HG03060 (cell line): ENCODE data around the gene RHOT2.

Experiments
- ATAC-seq: cut with Tn5 transposase; IDR thresholded peaks from one replicate; pipeline ENCODE4 v1.9.1; 2021; ENCODE audit warnings: low read depth, moderate number of reproducible peaks; ENCODE audit not compliant: unreplicated experiment

The RHOT2 gene

DNA sequence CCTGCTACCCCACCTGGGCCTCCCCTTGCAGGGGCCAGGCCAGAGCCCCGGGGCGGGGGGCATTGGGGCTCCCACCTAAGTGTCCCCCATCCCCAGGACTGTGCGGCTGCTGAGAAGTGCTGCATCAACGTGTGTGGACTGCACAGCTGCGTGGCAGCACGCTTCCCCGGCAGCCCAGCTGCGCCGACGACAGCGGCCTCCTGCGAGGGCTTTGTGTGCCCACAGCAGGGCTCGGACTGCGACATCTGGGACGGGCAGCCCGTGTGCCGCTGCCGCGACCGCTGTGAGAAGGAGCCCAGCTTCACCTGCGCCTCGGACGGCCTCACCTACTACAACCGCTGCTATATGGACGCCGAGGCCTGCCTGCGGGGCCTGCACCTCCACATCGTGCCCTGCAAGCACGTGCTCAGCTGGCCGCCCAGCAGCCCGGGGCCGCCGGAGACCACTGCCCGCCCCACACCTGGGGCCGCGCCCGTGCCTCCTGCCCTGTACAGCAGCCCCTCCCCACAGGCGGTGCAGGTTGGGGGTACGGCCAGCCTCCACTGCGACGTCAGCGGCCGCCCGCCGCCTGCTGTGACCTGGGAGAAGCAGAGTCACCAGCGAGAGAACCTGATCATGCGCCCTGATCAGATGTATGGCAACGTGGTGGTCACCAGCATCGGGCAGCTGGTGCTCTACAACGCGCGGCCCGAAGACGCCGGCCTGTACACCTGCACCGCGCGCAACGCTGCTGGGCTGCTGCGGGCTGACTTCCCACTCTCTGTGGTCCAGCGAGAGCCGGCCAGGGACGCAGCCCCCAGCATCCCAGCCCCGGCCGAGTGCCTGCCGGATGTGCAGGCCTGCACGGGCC is 35.2 kb upstream of the RHOT2 start:
- ATAC-seq: no peak

GRCh38 chr16:633336-634050 is 34.4 kb upstream of the RHOT2 start:
- ATAC-seq: no peak

- ATAC-seq: no peak
These were observed 33.8 kb upstream of the RHOT2 start for GRCh38 chr16:634051-634670.

DNA sequence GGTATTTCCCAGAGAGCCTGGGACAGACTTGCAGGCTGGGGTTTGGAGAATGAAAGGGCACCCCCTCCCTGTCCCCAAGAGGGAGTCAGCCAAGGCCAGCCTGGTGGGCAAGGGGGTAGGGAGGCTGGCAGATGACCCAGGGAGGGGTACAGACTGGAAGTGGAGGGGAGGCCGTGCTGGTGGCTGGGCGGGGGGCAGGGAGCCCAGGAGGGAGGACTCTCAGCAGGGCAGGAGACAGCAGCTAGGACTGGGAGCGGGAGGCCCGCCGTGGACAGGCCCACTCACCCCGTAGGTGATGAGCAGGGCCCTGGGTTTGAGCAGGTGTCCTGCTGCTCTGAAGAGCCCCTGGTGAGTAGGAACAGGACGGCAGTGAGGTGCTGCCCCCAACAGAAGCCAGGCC is 32.9 kb upstream of the RHOT2 start:
- no peak for ATAC-seq

- ATAC-seq: no peak
These were observed 32.2 kb upstream of the RHOT2 start for GRCh38 chr16:635573-636205.

DNA sequence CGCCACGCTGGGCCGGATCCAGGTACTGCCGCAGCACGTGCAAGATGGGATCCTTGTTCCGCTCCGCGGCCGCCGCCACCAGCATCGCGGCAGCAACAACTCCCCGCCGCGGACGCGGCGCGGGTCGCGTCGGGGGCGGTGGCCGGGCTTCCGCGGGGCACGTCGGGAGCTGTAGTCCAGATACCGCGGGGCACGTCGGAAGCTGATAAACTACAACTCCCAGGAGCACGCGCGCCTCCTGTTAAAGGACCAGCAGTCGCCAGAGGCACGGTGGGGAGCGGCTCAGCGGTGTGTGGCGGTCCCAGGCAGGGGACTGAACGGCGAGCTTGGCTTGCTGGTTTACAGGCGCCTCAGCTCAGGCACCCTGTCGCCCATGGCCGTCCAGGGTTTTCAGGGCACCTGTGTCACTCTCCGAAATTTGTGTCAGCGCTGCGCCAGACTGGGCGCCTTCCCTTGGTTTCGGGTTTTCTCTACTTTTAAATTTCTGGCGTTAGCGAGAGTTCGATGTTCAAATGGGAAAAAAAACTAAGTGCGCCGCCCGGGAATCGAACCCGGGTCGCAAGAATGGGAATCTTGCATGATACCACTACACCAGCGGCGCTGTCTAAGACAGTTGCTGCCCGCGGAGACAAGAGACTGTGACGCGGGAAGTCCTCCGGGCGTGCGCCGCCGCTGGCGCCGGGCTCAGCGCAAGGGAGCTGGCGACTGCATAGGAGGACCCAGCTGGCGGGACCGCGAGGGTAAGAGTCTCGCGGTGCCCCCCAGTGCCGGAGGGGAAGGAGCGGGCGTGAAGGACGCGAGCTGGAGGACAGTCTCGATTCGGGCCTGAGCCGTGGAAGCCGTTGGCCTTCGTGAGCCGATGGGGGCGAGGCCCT is 31.5 kb upstream of the RHOT2 start, which contains the start of gene METTL26:
Gene METTL26, minus strand, starts transcription at position 100 of the 875 bp plus-strand sequence. Its CDS starts 15 bp downstream, at position 85.
- peak; percentile 53 for ATAC-seq

DNA sequence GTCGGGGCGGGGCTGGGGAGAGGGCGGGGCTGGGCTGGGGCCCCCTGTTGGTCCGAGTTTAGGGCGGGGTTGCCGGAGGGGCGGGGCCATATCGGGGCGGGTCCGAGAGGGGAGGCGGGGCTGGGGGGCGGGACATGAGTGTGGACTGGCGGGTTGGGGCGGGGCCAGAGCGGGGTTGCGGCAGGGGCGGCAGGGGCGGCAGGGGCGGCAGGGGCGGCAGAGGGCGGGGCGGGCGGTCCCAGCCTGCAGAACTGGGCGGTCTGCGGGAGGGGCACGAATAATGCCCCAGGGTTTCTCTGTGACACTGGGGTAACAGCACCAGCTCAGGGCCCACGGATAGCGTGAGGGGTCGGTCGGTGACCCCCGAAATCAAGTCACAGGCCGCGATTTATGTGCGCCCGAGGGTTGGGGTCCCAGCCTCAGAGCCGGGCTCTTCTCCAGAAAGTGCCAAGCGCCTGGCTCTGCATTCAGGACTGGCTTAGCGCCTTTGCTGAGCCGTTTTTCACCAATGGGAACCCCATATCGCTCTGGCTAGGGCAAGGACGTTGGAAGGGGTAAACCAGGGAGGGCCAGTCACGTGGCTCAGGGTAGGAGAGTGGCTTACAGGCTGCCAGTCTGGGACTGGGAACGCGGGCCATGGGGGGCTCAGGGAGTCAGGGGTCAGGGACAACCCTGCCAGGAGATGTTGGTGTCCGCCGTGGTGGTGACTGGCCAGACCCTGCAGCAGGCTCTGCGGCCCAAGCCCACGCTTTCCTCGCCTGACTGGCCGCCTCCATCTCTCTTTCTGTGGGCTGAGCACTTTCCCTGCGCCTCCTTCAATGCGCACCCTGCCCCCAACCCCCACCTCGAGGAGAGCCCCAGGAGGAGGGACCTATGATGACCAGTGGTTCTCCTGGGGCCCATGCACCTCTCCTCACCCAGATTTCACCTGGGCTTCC is 30.6 kb upstream of the RHOT2 start:
- no peak for ATAC-seq

- no peak for ATAC-seq
These were observed 29.8 kb upstream of the RHOT2 start for GRCh38 chr16:638034-638543.

DNA sequence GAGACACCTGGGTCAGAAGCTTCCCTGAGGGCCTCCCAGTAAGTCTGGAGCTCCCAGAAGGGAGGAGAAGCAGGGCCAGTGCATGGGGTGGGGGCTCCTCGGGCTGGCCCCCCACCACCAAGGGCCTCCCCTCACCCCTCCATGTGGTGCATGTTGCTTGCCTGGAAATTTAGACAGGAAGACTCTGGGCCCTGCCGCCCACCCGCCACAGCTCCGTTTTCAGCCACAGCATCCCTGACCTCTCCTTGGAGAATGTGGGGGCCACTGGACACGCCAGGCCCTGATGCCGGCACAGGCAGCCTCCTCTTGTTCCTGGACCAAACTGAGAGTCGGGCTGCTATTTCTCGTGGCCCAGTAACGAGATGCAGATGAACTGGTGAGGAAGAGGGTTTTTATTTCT is 29.1 kb upstream of the RHOT2 start:
- no peak for ATAC-seq

DNA sequence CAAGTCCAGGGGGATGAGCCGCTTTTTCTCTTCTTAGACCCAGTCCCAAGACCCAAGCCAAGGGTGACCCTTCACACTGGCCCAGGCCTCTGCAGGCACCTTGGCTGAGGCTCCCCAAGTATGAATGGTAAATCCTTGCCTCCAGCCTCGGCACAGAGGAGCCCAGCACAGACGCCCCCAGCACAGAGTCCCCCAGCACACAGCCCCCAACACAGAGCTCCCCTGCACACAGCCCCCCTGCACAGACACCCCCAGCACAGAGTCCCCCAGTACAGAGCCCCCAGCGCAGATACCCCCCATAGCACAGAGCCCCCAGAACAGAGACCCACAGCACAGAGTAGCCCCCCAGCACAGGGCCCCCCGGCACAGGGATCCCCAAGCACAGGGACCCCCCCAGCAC is 27.3 kb upstream of the RHOT2 start:
- no peak for ATAC-seq

DNA sequence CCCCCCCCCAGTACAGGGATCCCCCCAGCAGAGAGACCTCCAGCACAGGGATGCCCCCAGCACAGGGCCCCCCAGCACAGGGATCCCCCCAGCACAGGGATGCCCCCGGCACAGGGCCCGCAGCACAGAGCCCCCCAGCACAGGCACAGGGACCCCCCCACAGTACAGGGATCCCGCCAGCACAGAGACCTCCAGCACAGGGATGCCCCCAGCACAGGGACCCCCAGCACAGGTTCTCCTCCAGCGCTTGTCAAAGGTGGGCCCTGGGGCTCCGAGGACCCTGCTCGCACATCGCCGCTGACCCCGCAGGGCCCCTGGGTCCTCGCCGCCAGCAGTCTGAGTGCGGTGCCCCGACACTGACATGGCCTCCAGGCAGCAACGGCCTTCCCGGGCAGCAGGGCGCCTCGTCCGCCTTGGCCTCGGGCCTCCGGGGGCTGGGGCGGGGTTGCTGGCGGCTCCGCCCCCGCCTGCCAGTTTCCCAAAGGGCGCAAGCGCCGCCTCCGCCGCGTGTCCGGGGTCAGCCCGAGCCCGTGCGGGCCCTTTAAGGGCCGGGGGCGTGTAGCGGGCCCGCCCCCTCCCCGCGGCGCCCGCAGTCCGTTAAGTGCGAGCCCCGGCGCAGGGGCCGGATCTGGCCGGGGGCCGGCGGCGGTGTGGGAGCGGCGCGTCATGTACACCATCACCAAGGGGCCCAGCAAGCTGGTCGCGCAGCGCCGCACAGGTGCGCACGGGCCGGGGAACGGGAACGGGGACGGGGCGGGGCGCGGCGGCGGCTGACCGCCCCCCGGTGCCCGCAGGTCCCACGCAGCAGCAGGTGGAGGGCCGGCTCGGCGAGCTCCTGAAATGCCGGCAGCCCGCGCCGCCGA is 26.4 kb upstream of the RHOT2 start, which contains the start of gene MCRIP2:
Gene MCRIP2, plus strand, starts transcription at position 503 of the 863 bp plus-strand sequence. Its CDS starts 164 bp downstream, at position 667.
- no peak for ATAC-seq

DNA sequence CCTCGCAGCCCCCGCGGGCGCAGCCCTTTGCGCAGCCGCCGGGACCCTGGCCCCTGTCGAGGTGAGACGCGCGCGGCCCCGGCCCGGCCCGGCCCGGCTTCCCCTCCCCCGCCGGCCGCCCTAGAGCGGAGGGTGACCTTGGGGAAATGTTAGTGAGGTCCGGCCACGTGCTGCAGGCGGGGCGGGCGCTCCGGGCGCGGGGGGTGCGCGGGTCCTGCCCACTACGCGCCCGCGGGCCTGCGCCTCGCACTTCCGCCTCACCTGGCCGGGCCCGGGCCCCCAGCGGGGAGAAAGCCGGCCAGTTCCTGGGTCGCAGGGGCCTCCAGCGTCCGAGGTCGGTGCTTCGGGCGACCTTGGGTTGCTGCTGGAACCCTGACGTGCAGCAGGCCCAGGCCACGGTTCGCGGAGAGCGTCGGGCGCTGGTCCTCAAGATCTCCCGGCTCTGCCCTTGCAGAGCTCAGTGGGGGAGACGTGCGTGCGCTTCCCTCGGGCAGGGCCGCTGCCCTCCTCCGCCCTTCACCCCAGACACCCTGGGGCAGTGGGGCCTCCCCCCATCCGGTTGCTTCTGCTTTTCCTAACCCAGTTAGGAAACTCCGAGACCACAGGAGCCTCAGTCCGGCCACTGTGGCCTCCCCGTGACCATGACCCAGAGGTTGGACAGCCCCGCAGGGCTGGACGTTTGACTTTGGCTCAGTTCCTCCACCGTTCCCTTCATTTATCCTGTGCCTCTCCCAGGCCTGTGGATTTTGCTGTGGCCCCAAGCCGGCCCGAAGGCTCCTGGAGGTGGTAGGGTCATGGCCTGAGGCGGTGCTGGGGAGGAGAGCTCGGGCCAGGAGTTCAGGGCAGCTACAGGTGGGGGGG is 25.5 kb upstream of the RHOT2 start:
- ATAC-seq: no peak

GRCh38 chr16:643050-643368 is 24.9 kb upstream of the RHOT2 start:
- ATAC-seq: no peak

DNA sequence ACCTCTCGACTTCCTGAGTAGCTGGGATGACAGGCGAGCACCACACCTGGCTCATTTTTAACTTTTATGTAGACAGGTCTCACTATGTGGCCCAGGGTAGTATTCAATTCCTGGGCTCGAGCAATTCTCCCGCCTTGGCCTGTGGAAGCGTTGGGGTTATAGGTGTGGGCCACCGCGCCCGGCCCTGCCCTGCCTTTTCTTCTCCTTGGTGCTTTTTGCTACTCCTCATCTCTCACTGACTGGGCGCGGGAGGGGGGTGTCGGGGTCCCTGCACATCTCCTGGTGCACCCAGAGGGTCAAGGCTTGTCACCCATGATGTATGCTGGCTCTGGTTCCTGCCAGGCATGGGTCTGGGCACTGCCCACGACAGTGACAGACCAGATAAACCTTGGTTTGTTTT is 23.4 kb upstream of the RHOT2 start:
- ATAC-seq: no peak

- ATAC-seq: no peak
These were observed 21.9 kb upstream of the RHOT2 start for GRCh38 chr16:645852-646678.

- ATAC-seq: no peak
These were observed 21.2 kb upstream of the RHOT2 start for GRCh38 chr16:646679-647172.
